Erythroblast (primary cell): Measurements from ENCODE around the gene RPL31.

Experiments
- DNase-seq, 2 experiments: peaks; one replicate each; lab custom pipeline; 2025; lab: John Stamatoyannopoulos, UW
- GATA1 ChIP-seq: IDR thresholded peaks from 2 replicates; pipeline ENCODE4 v1.6.1; 2011; ENCODE audit warnings: low read depth, mild to moderate bottlenecking, control low read depth, low read length, moderate library complexity
- POLR2A ChIP-seq: IDR thresholded peaks from 2 replicates; pipeline ENCODE4 v1.6.1; 2011; ENCODE audit warnings: mild to moderate bottlenecking, low read length

Gene RPL31

DNA sequence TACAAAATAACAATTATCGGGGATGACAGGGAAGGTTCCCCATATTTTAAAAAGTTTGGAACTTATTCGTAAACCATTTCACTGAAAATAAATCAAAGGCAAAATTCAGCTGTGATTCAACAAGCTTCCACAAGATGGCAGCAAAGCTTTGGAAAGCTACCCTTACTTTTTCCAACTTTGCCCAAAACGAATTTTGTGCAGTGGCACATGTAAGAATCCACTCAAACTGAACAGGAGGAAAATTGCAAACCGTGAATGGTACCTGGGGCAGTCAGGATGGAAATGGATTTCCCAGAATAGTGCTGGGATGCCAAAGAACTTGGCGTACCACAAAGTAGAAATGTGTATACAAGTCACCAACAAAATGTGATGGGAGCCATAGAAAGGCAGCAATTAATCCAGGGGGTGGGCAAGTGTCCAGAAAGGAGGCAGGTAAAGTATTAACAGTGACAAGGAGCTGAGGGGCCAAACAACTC lies 10.7 kb downstream of the RPL31 start:
- TF ChIP-seq GATA1 (no peak), POLR2A (no peak)
- peak; percentile 37 to 65 for DNase-seq

DNA sequence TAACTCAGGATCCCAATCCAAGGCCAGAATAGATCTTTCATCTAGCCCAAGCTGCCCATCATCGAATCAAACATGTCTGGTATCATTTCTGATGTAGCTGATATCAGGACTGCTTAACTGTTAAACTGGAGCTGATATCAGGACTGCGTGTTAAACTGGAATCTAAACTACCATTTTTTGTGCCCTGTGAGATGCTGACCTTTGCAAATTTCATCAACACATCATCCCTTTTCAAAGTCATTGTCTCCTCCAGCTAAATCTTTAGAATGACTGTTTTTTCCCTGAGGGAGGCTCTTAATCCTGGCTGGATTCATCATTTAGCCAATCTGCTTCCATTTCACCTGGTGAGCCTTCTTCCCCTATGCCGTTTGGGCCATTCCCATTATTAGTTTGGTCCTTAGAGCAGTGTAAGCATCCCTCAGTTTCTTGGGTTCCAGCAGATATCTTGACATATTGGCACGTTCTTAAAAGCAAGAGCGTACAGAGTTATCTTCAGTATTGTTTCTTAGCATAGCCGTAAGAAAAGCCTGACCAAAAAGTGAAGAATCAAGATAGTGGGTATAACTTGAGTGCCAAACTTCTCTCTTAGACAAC lies 12.3 kb downstream of the RPL31 start:
- no peak for DNase-seq
- TF ChIP-seq GATA1 = no peak
- no peak for TF ChIP-seq POLR2A

DNA sequence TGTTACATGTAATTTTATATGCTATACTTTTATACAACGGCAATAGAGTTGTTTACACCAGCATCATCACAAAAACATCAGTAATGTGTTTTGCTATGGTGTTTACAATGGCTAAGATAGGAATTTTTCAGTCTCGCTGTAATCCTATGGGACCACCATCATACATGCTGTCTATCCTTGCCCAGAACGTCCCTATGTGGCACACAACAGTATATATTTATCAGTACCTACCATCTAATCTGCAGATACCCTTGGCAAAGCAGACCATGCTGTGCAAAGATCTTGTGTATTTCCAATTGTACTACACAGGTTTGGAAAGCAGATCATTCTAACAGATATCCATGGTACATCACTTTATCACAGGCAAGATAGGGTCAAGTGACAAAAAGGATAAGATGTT lies 15.3 kb downstream of the RPL31 start:
- no peak for TF ChIP-seq POLR2A
- no peak for TF ChIP-seq GATA1

DNA sequence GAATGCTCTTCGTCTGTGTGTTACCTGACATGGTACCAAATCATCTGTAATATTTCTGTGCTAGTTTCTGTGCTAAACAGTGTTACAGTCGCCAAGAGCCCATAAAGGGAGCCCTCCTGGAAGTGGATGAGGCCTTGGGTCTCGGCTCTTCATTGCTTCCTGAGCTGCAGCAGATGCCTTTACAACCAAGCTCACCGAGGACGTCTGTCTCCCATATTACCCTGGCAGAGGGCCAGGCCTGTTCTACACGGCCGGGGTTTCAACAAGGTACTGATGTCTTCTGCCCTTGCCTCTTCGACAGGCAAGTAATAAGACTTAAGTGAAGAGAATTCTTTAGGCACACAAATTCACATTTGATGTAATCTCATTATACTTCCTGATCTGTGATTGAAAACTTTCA lies 16.8 kb downstream of the RPL31 start:
- no peak for DNase-seq
- TF ChIP-seq POLR2A = no peak
- TF ChIP-seq GATA1 = no peak

More for the DNA sequence above, 15.3 kb downstream of the RPL31 start:
- no peak for DNase-seq

DNA sequence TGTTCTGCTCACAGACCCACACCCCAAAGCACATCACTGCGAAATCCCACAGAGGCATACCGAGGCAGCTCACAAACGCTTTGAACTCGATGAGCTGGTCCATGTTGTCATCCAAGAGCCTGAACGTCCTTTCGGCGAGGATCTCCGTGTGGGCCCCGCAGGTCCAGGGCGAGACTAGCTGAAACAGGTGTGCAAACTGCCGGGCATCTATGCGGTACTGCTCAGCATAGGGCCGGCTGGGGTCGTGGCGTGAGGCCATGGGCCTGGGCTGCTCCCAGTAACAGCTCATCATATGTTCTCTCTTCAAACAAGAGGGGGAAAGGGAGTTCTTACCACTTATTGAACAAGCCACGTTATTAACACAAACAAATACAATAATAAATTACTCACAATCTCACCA lies 20.1 kb downstream of the RPL31 start:
- DNase-seq = no peak
- TF ChIP-seq GATA1 (no peak), POLR2A (no peak)

DNA sequence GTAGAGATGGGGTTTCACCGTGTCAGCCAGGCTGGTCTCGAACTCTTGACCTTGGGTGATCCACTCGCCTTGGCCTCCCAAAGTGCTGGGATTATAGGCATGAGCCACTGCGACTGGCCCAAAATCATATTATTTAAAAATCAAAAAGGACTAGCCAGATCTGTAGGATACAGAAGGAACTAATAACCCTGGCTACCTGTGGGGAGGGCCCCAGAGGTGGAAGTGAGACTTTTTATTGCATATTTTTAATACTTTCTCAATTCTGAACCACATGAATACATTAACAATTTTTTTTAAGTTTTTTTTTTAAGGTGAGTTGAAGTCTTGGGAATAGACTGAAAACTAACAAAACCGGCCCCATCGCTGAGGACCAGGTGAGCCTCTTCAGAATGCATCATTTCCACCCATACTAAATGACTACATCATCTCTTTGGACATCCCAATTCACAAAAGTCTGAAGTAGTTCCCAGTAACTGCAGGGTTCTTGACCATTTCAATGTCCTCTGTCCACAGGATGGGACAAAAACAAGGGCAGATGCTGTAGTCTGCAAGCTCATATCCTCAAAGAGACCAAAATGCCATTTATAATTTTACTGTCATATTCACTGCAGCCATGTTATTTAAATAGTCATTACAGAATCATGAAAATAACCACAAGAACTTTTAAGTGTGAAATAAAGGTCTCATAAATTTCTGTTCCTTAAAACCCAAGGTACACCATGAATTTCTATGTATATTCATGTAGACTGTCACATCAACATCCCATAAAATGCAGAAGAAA lies 21.4 kb downstream of the RPL31 start:
- TF ChIP-seq GATA1 (no peak), POLR2A (no peak)
- DNase-seq = no peak

DNA sequence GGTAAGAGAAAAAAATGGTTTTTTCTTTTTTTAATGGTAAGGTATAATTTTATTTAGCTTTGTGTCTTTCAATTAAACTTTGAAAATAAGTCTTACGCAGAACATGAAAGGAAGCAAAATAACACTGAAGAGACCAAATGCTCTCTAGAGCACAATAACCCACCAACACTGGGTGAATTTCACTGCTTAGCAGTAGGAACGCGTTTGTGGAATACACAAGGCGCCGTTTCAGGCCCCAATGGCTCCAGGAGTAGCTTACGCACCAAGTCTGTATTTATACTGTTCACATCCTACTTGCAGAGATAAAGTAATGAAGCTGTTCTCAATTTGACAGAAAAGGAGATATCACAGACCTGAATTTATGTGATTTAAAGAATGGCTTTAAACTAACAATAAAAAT lies 23.5 kb downstream of the RPL31 start:
- TF ChIP-seq GATA1 = no peak
- no peak for TF ChIP-seq POLR2A

DNA sequence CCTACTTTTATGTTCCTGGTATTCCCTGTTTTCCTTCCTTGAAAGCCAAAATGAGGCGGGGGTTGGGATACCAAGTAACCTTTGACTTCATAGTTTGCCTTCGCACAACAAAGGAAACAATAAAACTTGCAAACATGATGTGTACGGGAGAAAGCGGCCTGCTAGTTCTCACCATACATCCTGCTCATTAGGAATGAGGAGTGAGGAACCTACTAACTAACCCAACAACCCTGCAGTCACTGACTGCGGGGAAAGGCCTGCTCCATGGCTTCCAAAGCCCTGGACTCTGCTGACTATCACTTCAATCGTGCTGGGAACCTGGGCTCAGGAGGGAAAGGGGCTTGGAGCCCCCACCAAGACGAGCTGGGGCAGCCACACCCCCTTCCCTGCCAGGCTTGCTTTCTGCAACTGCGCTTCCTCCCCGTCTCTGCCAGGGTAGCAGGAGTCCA lies 24.2 kb downstream of the RPL31 start:
- no peak for DNase-seq
- TF ChIP-seq POLR2A (no peak), GATA1 (no peak)

More for the DNA sequence above, 23.5 kb downstream of the RPL31 start:
- no peak for DNase-seq

DNA sequence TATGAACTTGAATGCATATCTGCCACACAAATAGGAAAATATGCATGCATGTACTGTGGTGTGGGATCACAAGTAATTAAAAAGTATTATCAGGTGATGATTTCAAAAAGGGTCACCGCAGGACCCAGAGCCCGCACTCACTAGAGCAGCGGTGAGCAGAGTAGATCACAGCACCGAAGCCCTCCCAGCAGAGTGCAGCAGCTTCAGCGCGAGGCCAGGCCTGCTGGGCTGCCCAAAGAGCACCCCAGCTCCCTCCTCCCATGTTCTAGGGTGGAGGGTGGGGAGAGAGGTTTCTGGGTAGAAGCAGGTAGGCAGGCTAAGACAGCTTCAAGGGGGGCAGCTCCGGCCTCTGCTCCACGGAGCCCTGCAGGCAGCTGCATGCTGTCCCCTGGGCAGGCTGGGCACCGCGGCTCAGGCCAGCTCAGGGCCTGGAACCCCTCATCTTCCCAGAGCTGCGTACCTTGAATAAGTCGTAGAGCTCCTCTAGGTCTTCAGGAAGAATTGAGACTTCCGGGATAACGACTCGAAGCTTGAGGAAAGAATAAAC lies 24.9 kb downstream of the RPL31 start:
- DNase-seq = no peak
- TF ChIP-seq POLR2A = no peak
- no peak for TF ChIP-seq GATA1

DNA sequence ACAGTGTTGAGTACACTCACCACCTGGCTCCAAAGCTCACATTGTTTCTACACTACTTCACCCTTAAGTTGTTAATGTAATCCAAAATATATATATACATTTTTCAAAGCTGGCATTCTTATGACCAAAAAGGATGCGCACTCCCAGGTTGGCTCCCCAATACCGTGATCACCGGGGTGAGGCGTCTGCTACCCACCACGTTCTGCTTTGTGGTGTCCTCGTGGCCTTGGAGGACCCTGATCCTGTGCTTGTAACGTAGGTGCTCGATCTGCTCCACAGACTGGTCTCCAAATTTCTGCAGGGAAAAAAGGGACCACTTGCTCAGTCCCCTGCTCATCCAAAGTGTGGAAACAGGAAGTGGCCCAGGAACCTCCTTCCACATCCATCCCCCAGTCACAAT lies 25.8 kb downstream of the RPL31 start:
- TF ChIP-seq POLR2A = no peak
- no peak for TF ChIP-seq GATA1
- DNase-seq = no peak

DNA sequence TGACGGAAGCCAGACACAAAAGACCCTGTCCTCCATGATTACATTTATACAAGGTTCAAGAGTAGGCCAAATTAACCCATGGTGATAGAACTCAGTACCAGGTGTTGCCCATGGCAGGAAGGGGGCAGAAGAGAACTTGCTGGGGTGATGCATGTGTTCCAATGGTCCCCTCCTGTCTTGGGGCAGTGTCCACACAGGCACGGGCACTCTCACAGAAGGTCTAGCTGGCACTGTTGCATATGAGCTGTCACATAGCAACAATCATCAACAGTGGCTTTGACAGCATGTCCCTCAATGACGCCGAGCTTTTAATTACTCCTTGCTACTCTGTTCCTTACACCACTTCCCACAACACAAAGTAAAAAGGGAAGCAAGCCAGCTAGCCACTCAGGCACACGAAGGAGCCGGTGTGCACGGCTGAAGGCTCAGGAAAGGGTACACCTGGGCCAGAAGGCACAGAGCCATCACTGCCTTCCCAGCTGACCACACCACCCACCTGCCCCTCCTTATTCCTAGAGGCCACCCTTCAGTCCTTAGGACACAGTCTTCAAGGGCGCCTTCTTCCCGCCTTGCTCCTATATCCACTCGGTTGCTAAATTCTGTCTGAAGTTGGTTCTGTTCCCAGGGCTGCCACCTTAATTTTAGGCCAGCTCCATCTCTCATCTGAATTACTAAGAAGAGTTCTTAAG lies 28.9 kb downstream of the RPL31 start:
- no peak for TF ChIP-seq GATA1
- no peak for TF ChIP-seq POLR2A
- DNase-seq = no peak

DNA sequence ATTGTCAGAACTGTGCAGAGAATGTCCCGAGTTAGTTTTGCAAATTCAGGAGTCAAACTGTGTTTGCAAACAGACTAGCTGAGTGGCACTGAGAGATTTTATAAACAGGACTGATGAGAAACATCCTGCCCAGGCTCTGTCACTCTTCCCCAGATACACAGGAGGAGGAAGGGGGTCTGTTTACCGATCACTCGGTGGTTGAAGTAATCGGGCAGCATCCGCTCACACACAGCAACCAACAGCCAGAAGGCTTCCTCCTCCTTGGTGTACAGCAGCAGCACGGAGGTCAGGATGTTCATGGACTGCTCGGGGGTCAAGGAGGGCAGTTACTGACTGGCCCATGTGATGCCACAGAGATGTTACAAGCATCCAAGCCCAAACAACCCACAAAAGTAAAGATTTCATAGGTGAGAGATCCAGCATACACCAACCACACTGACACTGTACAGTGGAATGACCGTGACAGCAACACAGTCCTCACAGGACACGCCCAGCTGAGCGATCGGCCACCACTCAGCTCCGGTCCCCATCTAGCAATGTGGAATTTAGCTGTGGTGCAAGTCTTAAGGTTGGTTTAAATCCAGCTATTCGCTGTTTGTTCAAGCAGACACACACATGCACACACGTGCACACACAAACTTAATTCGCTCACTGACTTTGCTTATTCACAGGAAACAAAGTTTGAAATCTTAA lies 30.1 kb downstream of the RPL31 start:
- no peak for DNase-seq
- no peak for TF ChIP-seq GATA1
- no peak for TF ChIP-seq POLR2A

DNA sequence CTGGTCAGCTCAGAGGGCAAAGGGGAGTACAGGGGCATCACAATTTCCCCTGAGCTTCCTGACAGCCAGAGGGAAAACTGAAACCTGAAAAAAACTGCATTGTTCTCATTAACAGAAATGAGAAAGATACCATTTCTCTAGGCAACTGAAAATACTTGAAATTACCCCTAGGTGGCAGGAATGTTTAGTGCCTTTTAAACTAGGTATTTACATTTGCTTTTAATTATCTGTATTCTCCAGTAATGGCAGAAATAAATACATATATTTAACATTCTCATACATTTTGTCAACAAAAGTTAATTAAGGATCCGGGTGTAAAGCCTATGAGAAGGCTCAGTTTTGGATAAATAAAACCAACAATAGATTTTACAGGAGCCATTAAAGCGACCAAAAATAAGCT lies 34.5 kb downstream of the RPL31 start:
- peak in 1 of 2 experiments; percentile 17 for DNase-seq
- no peak for TF ChIP-seq GATA1
- no peak for TF ChIP-seq POLR2A

DNA sequence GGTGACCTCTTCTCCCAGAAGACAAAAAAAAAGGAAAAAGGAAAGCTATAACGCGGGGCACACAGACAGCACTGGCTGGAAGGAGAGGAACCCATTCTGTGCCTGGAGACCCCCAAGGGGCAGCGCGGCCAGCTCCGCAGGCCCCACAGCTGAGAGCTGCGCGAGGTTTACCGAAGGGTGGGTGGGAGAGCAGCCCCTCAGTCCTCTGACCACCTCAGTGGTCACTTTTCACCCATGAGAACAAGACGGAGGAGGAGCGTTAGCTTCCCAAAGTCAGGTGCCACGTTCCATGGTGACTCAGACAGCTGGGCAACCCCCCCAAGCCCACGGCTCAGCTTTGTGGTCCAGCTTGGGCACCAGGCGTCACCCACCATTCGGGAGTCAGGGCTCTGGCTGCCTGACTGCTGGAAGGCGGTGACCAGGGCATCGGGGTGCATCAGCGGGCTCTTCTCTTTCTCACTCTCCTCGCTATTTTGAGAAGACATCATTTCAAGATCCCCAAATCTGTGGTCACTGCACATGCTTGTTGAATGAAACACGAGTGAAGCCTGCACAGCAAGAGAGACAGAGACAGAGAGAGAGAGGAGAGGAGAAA lies 35.2 kb downstream of the RPL31 start:
- DNase-seq = no peak
- TF ChIP-seq POLR2A (no peak), GATA1 (no peak)
